Anterior cingulate cortex (tissue), 58 donors: Measurements from ENCODE around the gene HEPACAM.
"Not testable (repeated sequence)": the region's sequence is repeated elsewhere in the genome, so short reads cannot be mapped to it uniquely, and the experiment has no call there.

Experiments
- DNase-seq, 58 donors: peaks; one replicate each; lab custom pipeline; 2025; lab: John Stamatoyannopoulos, UW

The HEPACAM gene, protein sequence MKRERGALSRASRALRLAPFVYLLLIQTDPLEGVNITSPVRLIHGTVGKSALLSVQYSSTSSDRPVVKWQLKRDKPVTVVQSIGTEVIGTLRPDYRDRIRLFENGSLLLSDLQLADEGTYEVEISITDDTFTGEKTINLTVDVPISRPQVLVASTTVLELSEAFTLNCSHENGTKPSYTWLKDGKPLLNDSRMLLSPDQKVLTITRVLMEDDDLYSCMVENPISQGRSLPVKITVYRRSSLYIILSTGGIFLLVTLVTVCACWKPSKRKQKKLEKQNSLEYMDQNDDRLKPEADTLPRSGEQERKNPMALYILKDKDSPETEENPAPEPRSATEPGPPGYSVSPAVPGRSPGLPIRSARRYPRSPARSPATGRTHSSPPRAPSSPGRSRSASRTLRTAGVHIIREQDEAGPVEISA

DNA sequence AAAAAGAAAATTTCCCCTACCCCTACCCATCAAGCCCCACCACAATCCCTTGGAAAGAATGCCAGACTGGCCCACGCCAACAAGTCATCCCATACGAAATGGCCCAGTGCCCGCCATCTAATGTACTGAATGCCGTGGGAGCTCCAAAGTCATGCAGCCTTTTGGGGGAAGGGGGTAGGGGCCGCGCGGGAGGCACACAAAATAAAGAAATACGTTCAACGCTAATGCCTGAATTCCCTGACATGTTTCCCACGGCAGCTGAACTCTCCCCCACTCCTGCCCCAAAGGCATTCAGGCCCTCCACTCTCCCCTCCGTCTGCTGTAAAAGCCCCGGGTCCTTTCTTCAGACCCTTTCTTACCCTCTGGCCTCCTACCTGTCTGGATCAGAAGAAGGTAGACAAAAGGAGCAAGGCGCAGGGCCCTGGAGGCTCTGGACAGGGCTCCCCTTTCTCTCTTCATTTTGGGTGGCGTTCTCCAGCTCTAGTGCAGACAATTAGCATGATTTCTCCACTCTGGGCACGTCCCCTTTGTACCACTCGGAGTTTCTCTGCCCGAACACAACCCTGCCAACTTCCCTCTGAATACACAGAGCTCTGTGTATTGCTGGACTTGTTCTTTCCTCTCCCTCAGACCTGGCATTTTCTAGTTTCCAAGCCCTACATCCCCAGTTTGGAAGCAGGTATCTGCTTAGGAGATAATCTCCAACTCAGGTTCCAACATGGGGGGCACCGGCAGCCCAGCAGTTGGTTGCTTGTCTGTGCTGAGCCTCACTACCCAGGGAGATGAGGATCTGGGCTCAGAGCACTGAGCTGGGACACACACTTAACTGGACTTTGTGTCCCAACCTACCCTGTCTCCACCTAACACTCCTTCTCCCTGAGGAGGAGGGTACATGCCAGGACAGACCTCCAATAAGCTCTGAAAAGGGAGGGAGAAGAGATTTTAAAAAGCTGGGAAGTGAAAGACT is at the start of gene HEPACAM:
Gene HEPACAM (minus strand): TSS at position 500 of the 967 bp plus-strand sequence. CDS start 41 bp downstream, at position 459.
- DNase-seq: peak in 52 of 58 donors; percentile 28 to 91 (median 69)

DNA sequence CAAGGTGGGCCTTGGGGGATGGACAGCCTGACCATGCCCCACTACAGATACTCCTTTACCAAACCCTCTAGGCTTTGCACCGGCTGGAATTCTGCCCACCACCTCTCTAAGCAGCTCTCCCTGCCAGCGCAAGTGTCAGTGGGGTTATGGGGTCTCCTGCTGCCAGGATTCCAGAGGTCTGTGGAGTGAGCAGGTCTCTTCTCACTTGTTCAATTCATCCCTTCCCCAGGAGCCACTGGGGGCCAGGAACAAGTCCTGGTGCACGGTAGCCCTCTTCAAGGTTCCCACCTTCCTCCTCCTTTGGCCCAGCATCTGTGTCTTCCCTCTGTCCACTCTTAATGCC is 48.6 kb upstream of the HEPACAM start:
- DNase-seq: no peak

DNA sequence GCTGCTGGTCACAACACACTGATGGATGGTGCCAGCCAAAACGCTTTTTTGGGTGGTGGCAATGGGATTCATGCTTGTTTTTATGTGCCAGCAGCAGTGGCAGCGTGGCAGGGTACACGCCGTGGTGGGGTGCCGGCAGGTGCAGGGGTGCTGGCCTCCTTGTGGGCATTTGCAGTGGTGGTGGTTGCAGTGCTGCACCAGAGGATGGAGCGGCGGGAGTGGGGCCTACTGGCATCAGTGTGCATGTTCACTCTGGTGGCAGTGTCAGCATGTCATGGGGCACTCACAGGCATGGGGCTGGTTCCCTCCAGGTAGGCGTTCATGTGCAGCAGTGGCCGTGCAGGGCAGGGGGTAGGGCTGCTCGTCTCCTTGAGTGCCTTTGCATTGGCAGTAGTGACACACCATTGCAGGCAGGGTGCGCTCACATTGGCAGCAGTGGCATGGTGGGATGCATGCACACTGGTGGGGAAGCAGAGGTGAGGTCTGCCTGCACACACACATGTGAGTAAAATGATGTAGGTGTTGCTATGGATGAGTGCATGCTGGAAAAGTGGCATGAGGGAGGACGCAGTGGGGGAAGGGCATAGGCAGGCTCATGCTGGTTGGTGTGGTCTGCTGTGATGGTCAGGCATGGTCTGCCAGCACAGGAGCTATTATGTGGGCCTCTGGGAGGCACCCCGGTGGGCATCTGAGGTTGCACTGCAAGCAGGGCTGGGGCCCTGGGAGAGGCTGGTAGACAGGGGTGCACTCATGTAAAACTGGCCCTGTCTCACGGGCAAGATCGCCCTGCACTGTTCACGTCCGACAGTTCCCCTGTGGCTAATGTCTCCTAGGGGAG is 48.0 kb upstream of the HEPACAM start:
- DNase-seq: no peak

DNA sequence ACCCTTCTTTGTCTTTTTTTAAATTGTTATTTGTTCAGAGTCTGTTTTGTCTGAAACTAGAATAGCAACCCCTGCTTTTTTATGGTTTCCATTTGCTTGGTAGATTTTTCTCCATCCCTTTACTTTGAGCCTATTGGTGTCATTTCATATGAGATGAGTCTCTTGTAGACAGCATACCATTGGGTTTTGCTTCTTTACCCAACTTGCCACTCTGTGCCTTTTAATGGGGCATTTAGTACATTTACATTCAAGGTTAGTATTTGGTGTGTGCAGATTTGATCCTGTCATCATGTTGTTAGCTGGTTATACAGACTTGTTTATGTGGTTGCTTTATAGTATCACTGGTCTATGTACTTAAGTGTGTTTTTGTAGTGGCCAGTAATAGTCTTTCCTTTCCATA is 46.2 kb upstream of the HEPACAM start:
- no peak for DNase-seq

DNA sequence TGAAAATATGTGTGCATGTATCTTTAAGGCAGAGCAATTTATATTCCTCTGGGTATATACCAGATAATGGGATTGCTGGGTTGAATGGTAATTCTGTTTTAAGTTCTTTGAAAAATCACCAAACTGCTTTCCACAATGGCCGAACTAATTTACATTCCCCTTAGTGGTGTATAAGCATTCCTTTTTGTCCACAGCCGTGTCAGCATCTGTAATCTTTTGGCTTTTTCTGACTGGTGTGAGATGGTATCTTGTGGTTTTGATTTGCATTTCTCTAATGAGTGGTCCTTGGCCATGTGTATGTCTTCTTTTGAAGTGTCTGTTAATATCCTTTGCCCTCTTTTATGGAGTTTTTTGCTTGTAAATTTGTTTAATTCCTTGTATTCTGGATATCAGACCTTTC is 42.5 kb upstream of the HEPACAM start:
- DNase-seq: no peak

DNA sequence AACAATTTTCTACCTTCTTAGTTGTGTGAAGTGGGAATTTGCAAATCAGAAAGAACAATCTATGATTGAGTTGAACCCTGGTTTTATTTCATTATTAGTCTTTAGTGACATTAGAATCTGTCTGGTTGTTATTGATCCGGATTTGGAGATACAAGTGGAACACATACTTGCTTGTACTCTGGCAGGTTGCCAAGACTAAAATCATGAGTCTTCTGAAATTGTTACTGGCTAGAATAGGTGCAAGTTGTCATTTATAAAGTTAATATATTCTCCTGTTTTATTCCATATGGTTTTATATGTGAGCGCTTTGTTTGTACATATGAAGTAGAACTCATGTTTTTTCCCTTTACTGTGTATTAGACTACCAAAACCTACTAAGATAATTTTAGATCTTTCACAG is 41.2 kb upstream of the HEPACAM start:
- no peak for DNase-seq

DNA sequence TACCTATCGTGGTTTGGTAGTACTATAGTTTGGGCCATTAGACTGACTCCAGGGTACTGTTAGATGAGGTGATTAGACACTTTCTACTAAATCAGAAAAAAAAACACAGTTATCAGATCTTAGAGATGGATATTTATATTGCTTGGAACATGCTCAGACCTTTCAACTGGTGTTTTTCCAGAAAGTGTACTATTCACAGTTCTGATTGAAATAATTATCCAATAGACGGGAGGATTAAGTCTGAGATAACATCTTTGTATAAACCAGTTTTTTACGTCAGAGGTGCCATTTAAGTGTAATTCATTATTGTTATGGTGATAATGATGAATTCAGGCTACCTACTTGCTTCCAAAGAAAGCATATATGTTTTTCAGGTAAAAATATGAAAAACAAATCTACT is 40.7 kb upstream of the HEPACAM start:
- no peak for DNase-seq

DNA sequence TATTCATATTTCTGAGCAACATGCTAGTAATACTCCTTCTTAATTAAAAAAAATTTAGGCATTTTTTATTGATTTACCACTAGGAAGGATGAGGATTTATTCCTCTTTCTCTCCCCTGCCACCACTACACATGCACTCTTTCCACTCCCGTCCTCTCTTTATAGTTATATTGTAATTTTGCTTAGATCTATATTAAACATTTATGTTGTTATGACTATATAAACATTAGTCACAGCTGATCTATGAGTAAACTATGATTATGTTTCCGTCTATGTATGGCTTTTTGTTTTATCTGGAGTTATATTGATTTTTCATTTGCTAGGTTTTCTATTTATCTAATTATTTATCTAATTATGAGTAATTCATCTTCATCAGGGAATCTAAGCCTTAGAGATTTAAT is 36.0 kb upstream of the HEPACAM start:
- no peak for DNase-seq

DNA sequence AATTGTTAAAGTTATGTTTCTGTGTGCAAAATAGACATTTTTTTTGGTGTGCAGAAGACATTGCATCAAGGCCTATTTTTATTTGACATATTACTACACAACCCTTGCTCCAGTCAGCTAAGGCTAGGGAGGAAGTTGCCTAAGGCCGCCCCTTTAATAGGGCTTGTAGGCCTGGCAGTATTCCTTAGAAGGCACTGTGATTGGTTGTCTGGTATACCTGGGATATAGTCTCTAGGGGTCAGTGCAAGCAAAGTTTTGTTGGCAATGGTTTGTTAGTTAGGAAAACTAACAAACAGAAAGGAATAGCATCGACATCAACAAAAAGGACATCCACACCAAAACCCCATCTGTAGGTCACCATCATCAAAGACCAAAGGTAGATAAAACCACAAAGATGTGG is 35.1 kb upstream of the HEPACAM start:
- DNase-seq: no peak

DNA sequence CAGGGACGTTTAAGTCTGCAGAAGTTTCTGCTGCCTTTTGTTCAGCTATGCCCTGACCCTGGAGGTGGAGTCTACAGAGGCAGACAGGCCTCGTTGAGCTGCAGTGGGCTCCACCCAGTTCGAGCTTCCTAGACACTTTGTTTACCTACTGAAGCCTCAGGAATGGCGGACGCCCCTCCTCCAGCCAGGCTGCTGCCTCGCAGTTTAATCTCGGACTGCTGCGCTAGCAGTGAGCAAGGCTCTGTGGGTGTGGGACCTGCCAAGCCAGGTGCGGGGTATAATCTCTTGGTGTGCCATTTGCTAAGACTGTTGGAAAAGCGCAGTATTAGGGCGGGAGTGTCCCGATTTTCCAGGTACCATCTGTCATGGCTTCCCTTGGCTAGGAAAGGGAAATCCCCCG is 32.4 kb upstream of the HEPACAM start:
- DNase-seq: not testable (repeated sequence)

DNA sequence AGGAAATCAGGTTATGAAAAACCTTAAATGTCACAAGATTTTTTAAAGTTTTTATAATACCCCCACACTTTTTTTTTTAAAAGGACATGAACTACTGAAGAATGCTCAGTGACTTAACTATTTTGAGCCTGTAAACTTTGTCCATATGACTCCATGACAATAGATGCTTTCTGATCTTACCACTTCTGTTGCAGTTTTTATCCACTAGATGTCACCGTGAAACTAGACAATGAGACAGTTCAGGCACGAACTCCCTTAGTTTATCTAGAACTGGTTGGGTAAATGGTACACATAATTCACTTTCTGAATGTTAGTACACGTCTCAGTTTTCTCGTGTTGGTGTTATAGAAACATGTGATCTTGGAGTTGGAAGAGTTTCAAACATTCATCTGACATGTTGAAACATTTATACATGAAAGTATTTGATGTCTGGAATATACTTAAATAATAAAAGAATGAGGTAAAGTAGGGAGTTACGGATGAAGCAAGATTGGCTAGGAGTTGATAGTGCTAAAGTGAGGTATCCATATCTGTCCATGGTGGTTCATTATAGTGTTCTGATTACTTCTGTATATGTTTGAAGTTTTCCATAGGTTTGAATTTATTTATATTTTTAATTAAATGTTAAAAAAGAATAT is 26.2 kb upstream of the HEPACAM start:
- peak in 3 of 58 donors; percentile 5 to 76 (median 66) for DNase-seq

DNA sequence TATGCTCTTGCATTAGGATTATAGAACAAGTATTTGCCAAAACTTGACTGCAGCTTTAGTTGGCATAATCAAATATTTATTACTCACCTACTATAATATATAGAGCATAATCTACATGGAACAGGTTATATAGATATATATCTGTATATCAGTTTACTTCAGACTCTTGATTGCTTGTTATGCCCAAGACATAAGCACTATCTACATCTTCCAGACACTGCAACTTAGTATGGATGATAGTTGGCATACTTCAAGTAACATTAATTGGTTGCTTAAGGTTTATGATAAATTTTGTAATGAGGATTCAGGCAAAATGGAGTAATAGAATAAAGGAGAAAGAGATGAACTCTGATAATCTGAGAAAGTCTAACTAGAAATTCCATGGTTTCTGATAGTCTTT is 19.2 kb upstream of the HEPACAM start:
- no peak for DNase-seq

DNA sequence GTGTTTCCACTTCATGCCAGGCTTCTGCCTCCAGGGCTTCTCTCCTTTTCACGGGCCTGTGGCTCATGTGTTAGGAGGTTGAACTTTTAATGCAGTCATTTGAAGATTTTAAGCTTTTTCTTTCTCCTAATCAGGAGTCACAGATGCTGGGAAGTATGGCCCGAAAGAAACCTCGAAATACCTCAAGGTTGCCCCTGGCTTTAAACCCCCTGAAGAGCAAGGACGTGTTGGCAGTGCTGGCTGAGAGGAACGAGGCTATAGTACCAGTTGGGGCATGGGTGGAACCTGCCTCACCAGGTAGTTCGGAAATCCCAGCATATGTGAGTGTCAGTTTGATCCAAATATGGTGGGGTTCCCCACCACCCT is 18.7 kb upstream of the HEPACAM start:
- no peak for DNase-seq

DNA sequence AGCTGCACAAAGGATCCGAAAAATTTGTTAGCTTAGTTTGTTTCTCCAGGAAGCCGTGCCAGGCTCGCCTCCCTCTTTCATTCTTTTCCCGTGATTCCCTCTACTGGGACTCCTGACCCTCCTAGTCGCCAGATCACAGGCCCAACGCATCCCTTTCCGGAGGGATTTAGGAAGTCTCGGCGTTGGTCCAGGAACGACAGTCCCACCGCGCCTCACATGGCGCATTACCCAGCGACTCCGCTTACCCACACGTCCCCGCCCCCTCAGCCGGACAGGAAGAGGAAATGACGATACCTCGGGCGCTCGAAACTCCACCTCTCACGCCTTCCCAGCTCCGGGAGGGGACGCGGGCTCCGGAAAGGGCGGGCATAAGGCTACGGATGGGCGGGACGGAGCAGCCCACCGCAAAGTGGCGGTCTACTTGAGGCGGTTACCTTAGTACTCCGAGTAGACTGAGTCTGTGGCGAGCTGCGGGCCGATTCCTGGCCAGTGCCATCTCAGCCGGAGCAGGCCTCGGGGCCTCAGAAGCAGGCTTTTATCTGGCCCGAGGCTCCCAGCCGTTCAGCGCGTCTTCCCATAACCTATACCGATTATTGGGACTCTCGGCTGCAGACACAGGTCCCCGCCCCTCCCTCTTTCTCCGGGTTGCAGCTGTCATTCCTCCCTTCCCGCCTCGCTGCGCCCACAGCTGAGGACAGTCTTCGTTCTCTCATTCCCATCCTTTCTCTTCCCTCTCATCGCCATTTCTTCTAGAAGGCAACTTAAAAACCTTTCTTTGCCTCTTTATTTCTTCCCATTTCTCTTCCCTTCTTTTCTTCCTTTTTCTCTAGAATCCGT is 18.1 kb upstream of the HEPACAM start, which contains the start of gene CCDC15:
Gene CCDC15 (plus strand): TSS at position 450 of the 837 bp plus-strand sequence. CDS start 531 bp downstream, outside the sequence.
- DNase-seq: peak; percentile 64 to 99 (median 96)

DNA sequence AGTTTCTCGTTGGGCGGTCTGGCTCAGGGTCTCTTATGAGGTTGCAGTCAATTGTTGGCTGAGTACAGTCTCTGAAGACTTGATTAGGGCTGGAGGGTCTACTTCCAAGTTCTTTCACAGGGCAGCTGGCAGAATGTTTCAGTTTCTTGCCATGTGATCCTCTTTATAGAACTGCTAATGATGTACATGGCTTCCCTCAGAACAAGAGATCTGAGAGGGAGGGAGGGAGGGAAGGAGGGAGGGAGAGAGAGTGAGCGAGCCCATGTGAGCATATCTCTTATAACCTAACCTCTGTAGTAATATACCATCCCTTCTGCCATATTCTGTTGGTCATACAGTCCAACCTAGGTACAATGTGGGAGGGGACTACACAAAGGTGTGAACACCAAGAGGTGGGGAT is 15.5 kb upstream of the HEPACAM start:
- no peak for DNase-seq

DNA sequence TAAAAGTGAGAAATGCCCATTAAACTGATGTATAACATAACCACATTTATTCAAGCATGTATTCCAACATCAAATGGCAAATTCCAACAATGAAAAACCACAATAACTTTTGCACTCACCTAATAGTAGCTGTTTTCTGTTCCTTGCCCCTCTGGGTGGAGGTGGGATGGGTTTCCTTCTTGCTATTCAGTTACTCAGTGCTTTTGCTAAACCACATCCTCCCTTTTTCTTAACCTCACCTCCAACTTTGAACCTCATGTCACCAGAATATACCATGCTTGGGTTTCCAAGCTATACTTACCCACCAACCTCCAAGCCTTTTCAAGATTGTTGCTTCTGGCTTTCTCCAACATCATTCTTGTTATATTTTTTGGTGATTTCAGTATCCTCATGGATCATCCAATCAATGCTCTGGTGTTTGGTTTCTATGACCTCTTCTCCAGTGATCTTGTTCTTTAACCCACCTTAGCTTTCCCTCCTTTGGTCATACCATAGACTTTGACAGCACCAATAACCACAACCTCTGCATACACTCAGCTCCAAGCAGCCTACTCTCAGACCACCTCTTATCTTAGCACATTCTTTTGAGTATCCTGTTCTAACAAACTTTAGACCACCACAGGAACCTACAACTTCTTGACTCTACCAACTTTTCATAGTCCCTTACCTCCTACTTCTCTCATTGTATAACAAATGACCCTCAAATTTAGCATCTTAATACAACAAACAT is 14.9 kb upstream of the HEPACAM start:
- no peak for DNase-seq

DNA sequence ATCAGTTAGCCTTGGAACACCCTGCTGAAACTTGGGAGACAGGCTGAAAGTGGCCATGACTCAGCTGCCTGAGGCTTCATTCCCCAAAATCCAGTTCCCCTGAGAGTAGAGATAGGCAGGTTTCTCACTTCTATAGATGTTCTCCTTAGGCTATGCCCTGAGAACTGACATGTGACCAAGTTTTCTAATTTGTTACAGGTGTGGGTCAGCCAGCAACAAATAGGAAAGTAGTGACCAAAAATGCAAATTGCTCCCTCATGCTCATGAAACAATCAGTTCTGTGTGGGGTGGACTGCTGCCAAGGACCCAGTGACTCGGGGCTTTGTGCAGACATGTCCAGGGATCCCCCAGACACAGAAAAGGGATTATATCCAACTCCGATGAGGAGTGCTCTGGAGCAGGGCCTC is 10.9 kb upstream of the HEPACAM start:
- peak in 51 of 58 donors; percentile 18 to 90 (median 68) for DNase-seq

DNA sequence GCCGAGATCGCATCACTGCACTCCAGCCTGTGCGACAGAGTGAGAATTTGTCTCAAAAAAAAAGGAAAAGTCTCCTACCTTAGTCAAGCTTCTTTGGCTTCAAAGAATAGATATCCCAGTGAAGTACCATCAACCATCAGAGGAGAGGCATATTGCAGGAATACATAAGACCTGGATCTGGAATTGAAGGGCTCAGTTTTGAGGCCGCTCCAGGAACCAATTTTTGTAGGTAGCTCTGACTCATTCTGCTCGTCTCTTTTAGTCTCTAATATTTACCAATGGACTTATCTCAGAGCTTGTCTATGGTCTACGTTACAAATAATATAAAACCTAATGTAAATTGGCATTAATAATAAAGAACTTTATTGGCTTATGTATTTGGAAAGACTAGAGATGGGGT is 10.0 kb upstream of the HEPACAM start:
- no peak for DNase-seq
